Testis (tissue), 2 donors: Measurements from ENCODE around the gene B3GLCT.
A peak's percentile ranks its signal among the peaks of the same experiment; 100 is the strongest.

Experiments used
- CTCF ChIP-seq, 3 experiments: fragments of 450-650 bp in 2 of 3; fragments of 200-600 bp in 1 of 3; sonication (generic) in 1 of 3; IDR thresholded peaks; one replicate each; pipeline ENCODE4 v1.5.1; 2016 to 2019; ENCODE audit warnings: antibody characterized with exemption in 3 of 3, mild to moderate bottlenecking in 2 of 3, moderate library complexity in 1 of 3
- POLR2A ChIP-seq: fragments of 450-650 bp; IDR thresholded peaks from one replicate; pipeline ENCODE4 v1.6.1; 2017; ENCODE audit warnings: antibody characterized with exemption, mild to moderate bottlenecking, moderate library complexity

- peak in 1 of 3 experiments; percentile 6 for TF ChIP-seq CTCF (IDR thresholded peaks at IDR 0.05)
- peak; percentile 55 for TF ChIP-seq POLR2A
These were observed 38.1 kb upstream of the B3GLCT start, which contains the start of gene HSPH1 for GRCh38 chr13:31161557-31162150.
